HepG2 (cell line): ENCODE measurements around the gene CPSF7. TPM values are rescaled to one million over a fixed set of nuclear protein-coding genes. Genes with fewer than 3 reads are reported as not detected.

Experiments
- ATAC-seq: fragments of 200-7000 bp; cut with Tn5 transposase; 3 replicates; pipeline ENCODE4 v1.9.1; 2020; ENCODE audit warnings: mild to moderate bottlenecking, moderate library complexity
- BruUV-seq: library from RNA; stranded (reverse); fragments of 400-500 nt; replicated peaks from 2 replicates; lab custom pipeline; 2021; lab: Mats Ljungman, UMichigan
- CTCF ChIA-PET: fragments of 300-600 bp; formaldehyde crosslinking; extraction: SDS; loops from one replicate; lab custom pipeline; 2021; ENCODE audit warnings: low total read pairs, inconsistent platforms, low intra/inter-chr PET ratio; lab: Yijun Ruan, JAX
- POLR2A ChIA-PET: fragments of 350-600 bp; sonication (Branson Sonifier 250); formaldehyde crosslinking; loops from one replicate; lab custom pipeline; 2020; ENCODE audit warnings: antibody characterized with exemption, inconsistent platforms; lab: Yijun Ruan, JAX
- DNase-seq: peaks from one replicate; pipeline ENCODE4 v3.0.0-alpha.2; 2015; ENCODE audit warnings: low spot score
- FAIRE-seq: peaks from 3 replicates; lab custom pipeline; 2011; peaks lifted over from hg19 to GRCh38; lab: Jason Lieb, UNC
- H2AFZ ChIP-seq: one replicate; pipeline ENCODE4 v1.6.1; 2011; ENCODE audit warnings: low read length, inconsistent platforms
- H3K27ac ChIP-seq: fragments of 300-600 bp; 3 replicates; pipeline ENCODE4 v1.8.0; 2011; ENCODE audit warnings: mixed run types, mild to moderate bottlenecking, mixed read lengths, low read length, inconsistent platforms; ENCODE audit not compliant: insufficient read depth; ENCODE audit errors: extremely low read length
- H3K27me3 ChIP-seq, 2 experiments: fragments of 200-600 bp in 1 of 2; 2 replicates in 1 of 2; 3 replicates in 1 of 2; pipeline versions ENCODE4 v1.6.0 to v1.8.0; 2011; ENCODE audit warnings: low read length in 2 of 2, mild to moderate bottlenecking in 2 of 2, moderate library complexity in 2 of 2, inconsistent platforms in 1 of 2; ENCODE audit not compliant: insufficient read depth in 2 of 2, control insufficient read depth in 1 of 2
- H3K36me3 ChIP-seq, 2 experiments: fragments of 200-600 bp in 1 of 2; replicated peaks in 1 of 2; 2 replicates in 1 of 2; 3 replicates in 1 of 2; pipeline versions ENCODE4 v1.5.1 to v1.8.0; 2011; ENCODE audit warnings: low read length in 2 of 2, inconsistent platforms in 1 of 2; ENCODE audit not compliant: insufficient read depth in 2 of 2, control insufficient read depth in 1 of 2
- H3K4me1 ChIP-seq: 2 replicates; pipeline ENCODE4 v1.5.1; 2012; ENCODE audit warnings: low read length, inconsistent platforms; ENCODE audit not compliant: insufficient read depth
- H3K4me2 ChIP-seq: 2 replicates; pipeline ENCODE4 v1.6.0; 2011; ENCODE audit warnings: low read depth, low read length, inconsistent platforms
- H3K4me3 ChIP-seq, 3 experiments: fragments of 200-600 bp in 1 of 3; sonication (generic), shearing (Covaris generic) in 1 of 3; replicated peaks in 1 of 3; 2 replicates each; pipeline ENCODE4 v1.5.1; 2011 to 2016; ENCODE audit warnings: low read length in 3 of 3, inconsistent platforms in 2 of 3, low read depth in 2 of 3, mild to moderate bottlenecking in 2 of 3, control low read depth in 1 of 3, mixed read lengths in 1 of 3; ENCODE audit not compliant: insufficient read depth in 1 of 3
- H3K79me2 ChIP-seq: one replicate; pipeline ENCODE4 v1.6.1; 2011; ENCODE audit warnings: low read length, inconsistent platforms; ENCODE audit not compliant: insufficient read depth
- H3K9ac ChIP-seq: 2 replicates; pipeline ENCODE4 v1.6.0; 2011; ENCODE audit warnings: mild to moderate bottlenecking, low read depth, low read length, inconsistent platforms; ENCODE audit not compliant: insufficient read depth
- H3K9me3 ChIP-seq: 2 replicates; pipeline ENCODE4 v1.5.1; 2012; ENCODE audit warnings: mild to moderate bottlenecking, low read length
- H4K20me1 ChIP-seq: 2 replicates; pipeline ENCODE4 v1.6.0; 2011; ENCODE audit warnings: inconsistent platforms, mild to moderate bottlenecking, low read length, moderate library complexity; ENCODE audit not compliant: insufficient read depth
- ARID4A ChIP-seq: sonication (generic); formaldehyde crosslinking; IDR thresholded peaks from 2 replicates; pipeline ENCODE4 v1.5.0; 2020; ENCODE audit warnings: mild to moderate bottlenecking, missing genetic modification reagents, borderline replicate concordance
- GATAD1 ChIP-seq: IDR thresholded peaks from 2 replicates; pipeline ENCODE4 v1.6.1; 2016; ENCODE audit warnings: missing genetic modification reagents, missing compliant biosample characterization
- PHF21A ChIP-seq: sonication (generic); formaldehyde crosslinking; IDR thresholded peaks from 2 replicates; pipeline ENCODE4 v1.5.0; 2020; ENCODE audit warnings: mild to moderate bottlenecking, missing genetic modification reagents
- PITX1 ChIP-seq: sonication (generic); formaldehyde crosslinking; IDR thresholded peaks from 2 replicates; pipeline ENCODE4 v1.5.1; 2020; ENCODE audit warnings: mild to moderate bottlenecking, missing genetic modification reagents
- RFXANK ChIP-seq: IDR thresholded peaks from 2 replicates; pipeline ENCODE4 v1.6.1; 2016
- SMC3 ChIP-seq: IDR thresholded peaks from 2 replicates; pipeline ENCODE4 v1.6.1; 2011; ENCODE audit warnings: low read length, improper control_type of control experiment
- STAG1 ChIP-seq: sonication (generic); formaldehyde crosslinking; IDR thresholded peaks from 2 replicates; pipeline ENCODE4 v1.4.0; 2020; ENCODE audit warnings: missing genetic modification reagents
- ZNF224 ChIP-seq: sonication (generic); formaldehyde crosslinking; IDR thresholded peaks from 2 replicates; pipeline ENCODE4 v1.5.0; 2020; ENCODE audit warnings: mild to moderate bottlenecking, missing genetic modification reagents
- ZNF687 ChIP-seq: sonication (generic); formaldehyde crosslinking; IDR thresholded peaks from 2 replicates; pipeline ENCODE4 v1.5.1; 2020; ENCODE audit warnings: mild to moderate bottlenecking, missing genetic modification reagents, moderate library complexity
- ZXDC ChIP-seq: sonication (generic); formaldehyde crosslinking; IDR thresholded peaks from 2 replicates; pipeline ENCODE4 v1.5.0; 2020; ENCODE audit warnings: mild to moderate bottlenecking, missing genetic modification reagents
- whole genome bisulfite sequencing: methylation state at CpG from one replicate; pipeline ENCODE4 v1.1.6; 2017; ENCODE audit warnings: low lambda C conversion rate; 5-methylcytosine and 5-hydroxymethylcytosine counted together
- in situ Hi-C: cut with HindIII; loops from 2 replicates; pipeline ENCODE4 v1.10.0; 2017; ENCODE audit warnings: low pct_unique_long_range_greater_than_20kb; ENCODE audit not compliant: extremely low pct_ligation_motif_present
- intact Hi-C: fragments of 100-400 bp; cut with micrococcal nuclease; formaldehyde crosslinking; loops from one replicate; pipeline ENCODE4 v1.10.0; 2022; ENCODE audit not compliant: unreplicated experiment
- polyA plus RNA-seq, 8 experiments: library from polyadenylated mRNA; depleted of rRNA in 3 of 8; stranded (reverse) in 7 of 8; unstranded in 1 of 8; fragments of >200 nt; fragmentation: Illumina TruSeq in 4 of 8; extraction: Trizol in 4 of 8; gene quantifications; 2 replicates each; pipeline versions ENCODE4 v1.2.1 to v1.2.3, GENCODE V29; 2011 to 2016; ENCODE audit warnings: low read depth in 4 of 8, missing spikeins in 1 of 8, mixed read lengths in 1 of 8; ENCODE audit not compliant: insufficient read depth in 1 of 8
- total RNA-seq, 5 experiments: library from RNA; depleted of rRNA; stranded (reverse); fragments of >200 nt; fragmentation: Illumina TruSeq; extraction: Trizol; gene quantifications; 2 replicates each; pipeline ENCODE4 v1.2.3, GENCODE V29; 2016; ENCODE audit warnings: low read depth in 1 of 5
- TF ChIP-seq, protein P1 (sequence below): sonication (generic); formaldehyde crosslinking; IDR thresholded peaks from 2 replicates; pipeline ENCODE4 v1.5.0; 2020; ENCODE audit warnings: mild to moderate bottlenecking, missing genetic modification reagents, moderate library complexity

Gene CPSF7
- total and polyA plus RNA-seq, 2 of the 13 experiments (the other 11 are each of a cell fraction or from before 2014, with no cell fraction given): 34.1 to 36.8 TPM

- 0% methylated on average over 2 of the region's 18 CpGs for WGBS
- in situ Hi-C loops: loop anchor here (5.0 kb wide), 2 partner anchors 40 to 160 kb away; no protein-coding TSS in a partner anchor
- peak; percentile 41 for ATAC-seq
- TF ChIP-seq ZNF224 (CRISPR knock-in tag) (peak; percentile 77; the same call in 1 of the 2 replicates), ARID4A (CRISPR knock-in tag) (no peak), STAG1 (CRISPR knock-in tag) (peak; percentile 91), PHF21A (CRISPR knock-in tag) (0 out of 2 replicates have a peak, but pooled peaks have one; percentile 53), RFXANK (CRISPR knock-in tag) (no peak), PITX1 (CRISPR knock-in tag) (0 out of 2 replicates have a peak, but pooled peaks have one; percentile 30), GATAD1 (no peak), ZXDC (CRISPR knock-in tag) (0 out of 2 replicates have a peak, but pooled peaks have one; percentile 54), SMC3 (peak; percentile 49), ZNF687 (CRISPR knock-in tag) (peak; percentile 30; the same call in 1 of the 2 replicates)
- TF ChIP-seq, protein P1, sequence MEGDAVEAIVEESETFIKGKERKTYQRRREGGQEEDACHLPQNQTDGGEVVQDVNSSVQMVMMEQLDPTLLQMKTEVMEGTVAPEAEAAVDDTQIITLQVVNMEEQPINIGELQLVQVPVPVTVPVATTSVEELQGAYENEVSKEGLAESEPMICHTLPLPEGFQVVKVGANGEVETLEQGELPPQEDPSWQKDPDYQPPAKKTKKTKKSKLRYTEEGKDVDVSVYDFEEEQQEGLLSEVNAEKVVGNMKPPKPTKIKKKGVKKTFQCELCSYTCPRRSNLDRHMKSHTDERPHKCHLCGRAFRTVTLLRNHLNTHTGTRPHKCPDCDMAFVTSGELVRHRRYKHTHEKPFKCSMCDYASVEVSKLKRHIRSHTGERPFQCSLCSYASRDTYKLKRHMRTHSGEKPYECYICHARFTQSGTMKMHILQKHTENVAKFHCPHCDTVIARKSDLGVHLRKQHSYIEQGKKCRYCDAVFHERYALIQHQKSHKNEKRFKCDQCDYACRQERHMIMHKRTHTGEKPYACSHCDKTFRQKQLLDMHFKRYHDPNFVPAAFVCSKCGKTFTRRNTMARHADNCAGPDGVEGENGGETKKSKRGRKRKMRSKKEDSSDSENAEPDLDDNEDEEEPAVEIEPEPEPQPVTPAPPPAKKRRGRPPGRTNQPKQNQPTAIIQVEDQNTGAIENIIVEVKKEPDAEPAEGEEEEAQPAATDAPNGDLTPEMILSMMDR: peak; percentile 94
Observed at GRCh38 chr11:61477727-61478148, 48.0 kb upstream of the CPSF7 start.

More at GRCh38 chr11:61477727-61478148, 48.0 kb upstream of the CPSF7 start:
- Histone ChIP-seq H3K4me2 (peak overlapping the region; percentile 30; the same call in 1 of the 2 replicates), H3K36me3 (no peaks in the 10 kb centered on the region), H3K27ac (no peak overlapping the region), H3K27me3 (peaks cover 2 to 22% of the 10 kb centered on the region in 2 experiments; a peak in 4 of 5 replicates), H3K9ac (no peak overlapping the region), H3K9me3 (no peaks in the 10 kb centered on the region), H2AFZ (no peak overlapping the region), H4K20me1 (no peaks in the 10 kb centered on the region), H3K4me3 (no peak overlapping the region), H3K4me1 (peaks cover 27% of the 10 kb centered on the region), H3K79me2 (no peaks in the 10 kb centered on the region)
- CTCF ChIA-PET: interaction anchor here (0.8 to 5.8 kb wide), 5 partner anchors 38 to 160 kb away, joined by 3 to 87 read pairs (median 5); no protein-coding TSS in a partner anchor
- POLR2A ChIA-PET: no interaction called here
- FAIRE-seq: no peak
- no peak for DNase-seq
- intact Hi-C loops: loop anchor here (1.0 to 2.0 kb wide), 3 partner anchors 40 to 161 kb away; no protein-coding TSS in a partner anchor
- BruUV-seq: no TSS peak
